ENCODE data around the gene SH3BP2.

- no peak for TF ChIP-seq ARNTL (CRISPR knock-in tag; IDR thresholded peaks at IDR 0.05; ENCODE audit: borderline replicate concordance, low read depth)
- TF ChIP-seq RARB (CRISPR knock-in tag; IDR thresholded peaks at IDR 0.05), result no peak
- TF ChIP-seq ZNF70 (CRISPR knock-in tag; IDR thresholded peaks at IDR 0.05), result no peak
- no peak for TF ChIP-seq CSRNP3 (CRISPR knock-in tag; IDR thresholded peaks at IDR 0.05)
- no peak for TF ChIP-seq PATZ1 (CRISPR knock-in tag; IDR thresholded peaks at IDR 0.05; ENCODE audit: borderline replicate concordance)
Measured at GRCh38 chr4:2761035-2761923, 31.6 kb upstream of the SH3BP2 start.

All from SK-N-SH treated with all-trans-retinoic acid at 6 μM for 48 hours (cell line).